Gastrocnemius medialis (tissue), 4 donors: ENCODE results near the gene INMT.

ENCODE experiments used
- POLR2A ChIP-seq, 2 donors: fragments of 450-650 bp; IDR thresholded peaks; one replicate each; pipeline ENCODE4 v1.6.1; 2017; ENCODE audit warnings: antibody characterized with exemption in 2 of 2, mild to moderate bottlenecking in 2 of 2, moderate library complexity in 2 of 2
- TF ChIP-seq, protein P1 (sequence below), 5 experiments: fragments of 450-650 bp in 3 of 5; fragments of 200-600 bp in 2 of 5; sonication (generic) in 2 of 5; IDR thresholded peaks in 4 of 5; conservative IDR thresholded peaks in 1 of 5; 1 replicate in 4 of 5; 2 replicates in 1 of 5; pipeline ENCODE4 v1.5.1; 2016 to 2019; ENCODE audit warnings: antibody characterized with exemption in 5 of 5, mild to moderate bottlenecking in 3 of 5, moderate library complexity in 3 of 5

DNA sequence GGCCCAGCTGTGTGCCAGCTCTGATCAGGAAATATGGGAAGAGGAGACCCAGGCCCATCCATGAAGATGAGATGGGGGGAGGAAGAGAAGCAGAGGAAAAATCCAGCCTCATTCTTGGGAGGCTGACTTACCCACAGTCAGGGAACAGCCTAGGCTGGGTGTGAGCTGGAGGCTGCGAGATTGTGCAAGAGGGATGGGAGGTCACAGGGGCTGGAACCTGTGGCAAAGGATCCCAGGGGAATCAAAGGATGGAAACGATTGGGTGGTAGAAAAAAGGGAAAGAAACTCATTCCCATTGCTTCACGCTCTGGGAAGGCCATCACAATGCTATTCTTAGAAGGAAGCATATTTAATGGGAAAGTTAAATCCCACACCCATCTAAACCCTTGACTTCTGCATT is 43.0 kb upstream of the INMT start:
- TF ChIP-seq, protein P1, sequence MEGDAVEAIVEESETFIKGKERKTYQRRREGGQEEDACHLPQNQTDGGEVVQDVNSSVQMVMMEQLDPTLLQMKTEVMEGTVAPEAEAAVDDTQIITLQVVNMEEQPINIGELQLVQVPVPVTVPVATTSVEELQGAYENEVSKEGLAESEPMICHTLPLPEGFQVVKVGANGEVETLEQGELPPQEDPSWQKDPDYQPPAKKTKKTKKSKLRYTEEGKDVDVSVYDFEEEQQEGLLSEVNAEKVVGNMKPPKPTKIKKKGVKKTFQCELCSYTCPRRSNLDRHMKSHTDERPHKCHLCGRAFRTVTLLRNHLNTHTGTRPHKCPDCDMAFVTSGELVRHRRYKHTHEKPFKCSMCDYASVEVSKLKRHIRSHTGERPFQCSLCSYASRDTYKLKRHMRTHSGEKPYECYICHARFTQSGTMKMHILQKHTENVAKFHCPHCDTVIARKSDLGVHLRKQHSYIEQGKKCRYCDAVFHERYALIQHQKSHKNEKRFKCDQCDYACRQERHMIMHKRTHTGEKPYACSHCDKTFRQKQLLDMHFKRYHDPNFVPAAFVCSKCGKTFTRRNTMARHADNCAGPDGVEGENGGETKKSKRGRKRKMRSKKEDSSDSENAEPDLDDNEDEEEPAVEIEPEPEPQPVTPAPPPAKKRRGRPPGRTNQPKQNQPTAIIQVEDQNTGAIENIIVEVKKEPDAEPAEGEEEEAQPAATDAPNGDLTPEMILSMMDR (IDR thresholded peaks at IDR 0.05 in 4 of 5, conservative IDR thresholded peaks at IDR 0.05 in 1 of 5): no peak
- TF ChIP-seq POLR2A (IDR thresholded peaks at IDR 0.05): no peak
